Thoracic aorta (tissue), 2 donors: ENCODE measurements around the gene CYP2D6. TPM values are rescaled to one million over a fixed set of nuclear protein-coding genes. Genes with fewer than 3 reads are reported as not detected.
A peak's percentile ranks its signal among the peaks of the same experiment; 100 is the strongest.
"Not testable (repeated sequence)": the region's sequence is repeated elsewhere in the genome, so short reads cannot be mapped to it uniquely, and the experiment has no call there.

Source experiments
- ATAC-seq: fragments of 150-250 bp; one replicate; pipeline ENCODE4 v1.8.0; 2017; ENCODE audit warnings: low read depth; ENCODE audit not compliant: insufficient number of reproducible peaks, low FRiP score
- DNase-seq: peaks from one replicate; pipeline ENCODE4 v3.0.0-alpha.2; 2020; ENCODE audit warnings: low spot score
- H3K27ac ChIP-seq, 2 donors: fragments of 200-600 bp; sonication (generic); 1 replicate in 1 of 2; 2 replicates in 1 of 2; pipeline ENCODE4 v1.5.1; 2016; ENCODE audit warnings: mild to moderate bottlenecking in 2 of 2, moderate library complexity in 2 of 2
- H3K27me3 ChIP-seq: fragments of 200-600 bp; sonication (generic); replicated peaks from 2 replicates; pipeline ENCODE4 v1.6.0; 2016; ENCODE audit warnings: mild to moderate bottlenecking; ENCODE audit not compliant: insufficient read depth
- H3K36me3 ChIP-seq: fragments of 200-600 bp; sonication (generic); one replicate; pipeline ENCODE4 v1.5.1; 2016
- H3K4me1 ChIP-seq, 2 donors: fragments of 200-600 bp; sonication (generic); 1 replicate in 1 of 2; 2 replicates in 1 of 2; pipeline versions ENCODE4 v1.5.1 to v1.6.0; 2016; ENCODE audit warnings: low read depth in 2 of 2, mild to moderate bottlenecking in 1 of 2; ENCODE audit not compliant: control insufficient read depth in 1 of 2
- H3K4me3 ChIP-seq: fragments of 200-600 bp; sonication (generic); 2 replicates; pipeline ENCODE4 v1.5.1; 2016; ENCODE audit warnings: mild to moderate bottlenecking
- H3K9me3 ChIP-seq: fragments of 200-600 bp; sonication (generic); 2 replicates; pipeline ENCODE4 v1.5.1; 2016
- CTCF ChIP-seq: fragments of 200-600 bp; sonication (generic); IDR thresholded peaks from one replicate; pipeline ENCODE4 v1.5.1; 2019; ENCODE audit warnings: antibody characterized with exemption
- total RNA-seq, 2 donors: library from RNA; depleted of rRNA; stranded (reverse); fragments of >200 nt; gene quantifications; one replicate each; pipeline versions ENCODE4 v1.1.0 to v1.2.3, GENCODE V29; 2016

CYP2D6 gene
- total RNA-seq, 2 donors from 2014 or later: not detected

- no peak overlapping the region for H3K4me3 ChIP-seq
- no peaks in the 10 kb centered on the region for H3K4me1 ChIP-seq
- peaks cover 11% of the 10 kb centered on the region for H3K9me3 ChIP-seq
- no peak for TF ChIP-seq CTCF
- no peak overlapping the region for H3K27ac ChIP-seq
- no peaks in the 10 kb centered on the region for H3K27me3 ChIP-seq
- ATAC-seq: no peak
- DNase-seq: no peak
- no peaks in the 10 kb centered on the region for H3K36me3 ChIP-seq
Observed at GRCh38 chr22:42111798-42112197, 18.8 kb downstream of the CYP2D6 start.

DNA sequence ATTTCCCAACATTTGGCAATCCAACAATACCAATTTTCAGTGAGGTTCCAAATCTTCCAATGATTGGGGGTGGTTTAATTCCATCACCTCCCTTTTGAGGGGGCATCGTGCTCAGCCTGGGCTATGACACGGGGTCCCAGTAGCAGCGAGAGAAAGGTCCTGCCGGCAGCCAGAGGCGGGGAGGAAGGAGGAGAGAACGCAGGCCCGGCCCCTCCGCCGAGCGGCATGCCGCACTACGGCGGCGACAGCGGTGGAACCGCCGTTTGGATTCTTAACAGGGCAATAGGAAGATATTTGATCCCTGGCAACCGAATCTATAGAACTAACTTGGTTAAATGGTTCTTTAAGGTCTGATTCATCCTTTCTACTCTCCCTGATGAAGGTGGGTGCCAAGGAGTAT is 21.8 kb downstream of the CYP2D6 start:
- Histone ChIP-seq H3K36me3 (no peaks in the 10 kb centered on the region), H3K4me3 (no peak overlapping the region), H3K9me3 (peaks cover 10% of the 10 kb centered on the region), H3K4me1 (no peaks in the 10 kb centered on the region), H3K27me3 (no peaks in the 10 kb centered on the region), H3K27ac (no peak overlapping the region)
- no peak for TF ChIP-seq CTCF
- DNase-seq: no peak
- no peak for ATAC-seq

DNA sequence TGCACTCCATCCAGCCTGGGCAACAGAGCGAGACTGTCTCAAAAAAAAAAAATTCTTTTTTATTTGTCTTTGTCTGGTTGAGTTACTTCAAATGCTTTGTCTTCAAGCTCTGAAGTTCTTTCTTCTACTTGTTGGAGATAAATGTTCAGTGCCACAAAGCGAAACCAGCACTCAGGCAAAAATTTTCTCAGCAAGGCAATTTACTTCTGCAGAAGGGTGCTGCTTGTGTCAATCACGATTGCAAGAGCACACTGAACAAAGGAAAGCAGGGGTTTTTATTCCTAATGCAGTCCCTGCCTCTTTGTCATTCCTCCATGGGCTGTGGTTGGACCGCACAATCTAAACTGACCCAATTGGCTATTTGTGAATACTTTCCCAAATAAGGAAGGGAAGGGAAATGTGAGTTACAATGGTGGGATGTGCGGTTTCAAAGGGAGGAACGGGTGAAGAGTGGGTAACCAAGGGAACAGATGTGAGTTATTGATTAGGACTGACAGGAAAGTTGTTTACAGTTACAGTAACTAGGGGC is 26.2 kb downstream of the CYP2D6 start:
- not testable (repeated sequence) for H3K27ac ChIP-seq, H3K27me3 ChIP-seq, H3K36me3 ChIP-seq, ATAC-seq, H3K4me1 ChIP-seq, DNase-seq, H3K4me3 ChIP-seq
- H3K9me3 ChIP-seq: peaks cover 30% of the 10 kb centered on the region

- Histone ChIP-seq H3K9me3 (peaks cover 30% of the 10 kb centered on the region), H3K4me1 (no peaks in the 10 kb centered on the region), H3K4me3 (no peak overlapping the region), H3K27me3 (no peaks in the 10 kb centered on the region), H3K36me3 (no peaks in the 10 kb centered on the region), H3K27ac (no peak overlapping the region)
- no peak for TF ChIP-seq CTCF
- ATAC-seq (no peak), DNase-seq (no peak)
Observed at GRCh38 chr22:42101199-42101598, 29.4 kb downstream of the CYP2D6 start.

GRCh38 chr22:42091455-42091782 is 39.2 kb downstream of the CYP2D6 start:
- Histone ChIP-seq H3K9me3 (no peaks in the 10 kb centered on the region), H3K27ac (peak overlapping the region; percentile 86 to 91), H3K27me3 (no peaks in the 10 kb centered on the region), H3K4me1 (peaks cover 9 to 27% of the 10 kb centered on the region in 2 donors), H3K4me3 (peak overlapping the region; percentile 83), H3K36me3 (peaks cover 6% of the 10 kb centered on the region)
- ATAC-seq (no peak), DNase-seq (no peak)
- TF ChIP-seq CTCF: no peak
